Activated effector memory CD4-positive, alpha-beta T cell treated with Interleukin-2 at 50 U/mL for 16 hours (primary cell): ENCODE data around the gene OLFML2B.

ENCODE experiments used
- DNase-seq: peaks from one replicate; pipeline ENCODE4 v3.0.0-alpha.2; 2020

Gene OLFML2B

GRCh38 chr1:162003830-162004215 is 19.8 kb downstream of the OLFML2B start:
- DNase-seq = no peak

GRCh38 chr1:162003061-162003829 is 20.4 kb downstream of the OLFML2B start:
- DNase-seq = no peak

DNA sequence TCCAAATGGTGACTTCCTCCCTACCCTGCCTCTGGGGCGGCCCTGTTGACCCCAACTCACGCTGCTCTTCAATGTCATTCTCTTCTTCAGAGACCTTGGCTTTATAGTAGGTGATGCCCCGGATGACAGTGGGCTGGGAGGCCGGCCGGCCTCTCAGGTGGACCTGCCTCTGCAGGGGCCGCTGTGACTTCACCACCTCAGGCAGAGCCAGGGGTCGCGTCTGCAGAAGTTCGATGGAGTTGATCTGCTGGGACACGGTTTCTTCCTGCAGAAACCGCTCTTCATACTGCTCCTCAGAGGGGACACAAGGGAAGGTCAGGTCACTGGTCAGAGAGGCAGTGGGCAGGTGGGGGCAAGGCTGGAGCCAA is 23.6 kb downstream of the OLFML2B start:
- no peak for DNase-seq

GRCh38 chr1:161999301-162000052 is 24.2 kb downstream of the OLFML2B start:
- no peak for DNase-seq

DNA sequence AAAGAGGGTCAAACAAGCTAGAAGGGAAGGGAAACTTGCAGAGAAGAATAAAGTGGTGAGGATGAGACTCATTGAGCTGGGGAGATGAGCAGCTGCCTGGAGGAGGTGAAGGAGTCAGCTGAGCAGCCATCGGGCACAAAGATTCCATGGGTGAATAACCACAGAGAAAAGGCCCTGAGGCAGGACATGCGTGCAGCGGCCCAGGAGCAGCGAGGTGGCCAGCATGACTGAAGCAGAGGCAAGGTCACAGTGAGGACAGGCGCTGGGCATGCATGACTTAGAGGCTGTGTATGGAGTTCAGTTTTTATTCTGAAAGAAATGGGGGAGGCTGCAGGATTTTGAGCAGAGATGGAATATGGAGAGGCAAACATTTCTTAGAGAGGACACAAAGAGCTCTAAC is 24.9 kb downstream of the OLFML2B start:
- DNase-seq = no peak

GRCh38 chr1:161997152-161997551 is 26.5 kb downstream of the OLFML2B start:
- no peak for DNase-seq

DNA sequence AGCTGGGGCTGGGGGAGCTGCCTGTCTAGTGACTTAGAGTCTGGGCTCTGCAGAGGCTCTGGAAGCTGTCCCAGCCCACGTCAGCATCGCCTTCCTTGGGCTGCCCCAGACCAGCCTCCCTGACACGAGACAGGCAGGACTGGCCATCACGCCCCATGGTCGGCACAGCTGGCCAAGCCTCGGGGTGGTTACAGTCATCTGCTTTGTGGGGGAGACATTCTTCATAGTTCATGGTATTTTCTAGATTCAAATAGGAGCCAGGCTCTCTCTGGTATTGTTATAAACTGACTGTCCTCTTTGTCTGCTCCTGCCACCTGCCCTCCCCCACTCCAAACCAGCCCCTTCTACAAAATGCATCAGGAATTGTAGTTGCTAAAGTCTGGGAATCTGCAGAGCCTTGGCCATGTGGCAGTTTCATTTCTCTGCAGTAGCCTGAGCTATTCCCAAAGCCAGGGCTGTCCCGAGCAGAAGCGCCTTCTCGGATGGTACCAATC is 29.4 kb downstream of the OLFML2B start:
- no peak for DNase-seq

GRCh38 chr1:161993576-161993975 is 30.1 kb downstream of the OLFML2B start:
- DNase-seq = no peak

DNA sequence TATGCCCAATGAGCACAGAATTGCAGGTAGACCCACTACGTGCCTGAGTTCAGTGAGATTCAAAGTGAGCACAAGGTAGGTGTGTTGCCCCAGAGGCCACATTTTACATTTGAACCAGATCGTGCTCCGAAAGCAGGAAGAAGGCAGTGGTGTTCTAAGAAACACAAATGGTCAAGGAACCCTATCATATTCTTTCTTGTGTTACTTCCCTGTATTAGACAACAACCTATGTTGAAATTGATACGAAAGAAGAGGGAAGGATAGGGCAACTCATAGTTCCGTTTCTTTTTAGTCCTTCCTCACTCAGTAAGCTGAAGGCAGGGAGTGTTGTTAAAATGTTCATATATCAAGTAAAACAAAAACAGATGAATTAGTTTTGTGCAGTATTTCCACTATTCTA is 33.9 kb downstream of the OLFML2B start:
- DNase-seq = no peak

- no peak for DNase-seq
Measured at GRCh38 chr1:161989108-161989507, 34.6 kb downstream of the OLFML2B start.

GRCh38 chr1:161988413-161988812 is 35.3 kb downstream of the OLFML2B start:
- DNase-seq = no peak

- DNase-seq = no peak
Measured at GRCh38 chr1:161987872-161988271, 35.8 kb downstream of the OLFML2B start.

DNA sequence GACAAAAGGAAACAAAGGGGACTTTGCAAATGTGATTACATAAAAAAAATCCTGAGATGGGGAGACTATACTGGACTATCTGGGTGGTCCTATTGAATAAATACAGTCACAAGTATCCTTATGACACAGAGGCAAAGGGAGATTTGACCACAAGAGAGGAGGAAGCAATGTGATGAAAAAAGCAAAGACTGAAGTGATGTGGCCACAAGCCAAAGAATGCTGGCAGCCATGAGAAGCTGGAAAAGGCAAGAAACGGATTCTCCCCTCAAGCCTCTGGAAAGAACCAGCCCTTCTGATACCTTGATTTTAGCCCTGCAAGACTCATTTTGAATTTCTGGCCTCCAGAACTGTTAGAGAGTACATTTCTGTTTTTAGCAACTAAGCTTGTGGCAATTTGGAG is 36.4 kb downstream of the OLFML2B start:
- DNase-seq = no peak

DNA sequence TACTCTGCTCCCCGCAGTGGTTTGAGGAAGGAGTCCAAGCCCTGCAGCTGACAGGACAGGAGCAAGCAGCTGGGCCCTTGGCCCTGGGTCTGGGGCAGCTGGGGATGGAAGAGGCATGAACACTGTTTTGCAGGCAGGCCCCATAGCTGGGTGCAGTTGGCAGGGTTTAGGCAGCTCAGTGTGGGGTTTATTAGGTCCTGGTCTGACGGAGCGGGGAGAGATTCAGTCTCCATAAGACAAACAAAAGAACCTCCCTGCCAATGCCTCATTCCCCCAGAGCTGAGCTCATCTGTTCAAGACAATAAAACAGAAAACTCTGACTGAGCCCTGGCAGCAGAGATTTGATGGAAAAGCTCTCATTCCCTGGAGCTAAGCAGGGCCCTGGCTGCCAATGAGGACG is 37.3 kb downstream of the OLFML2B start:
- no peak for DNase-seq

- DNase-seq = no peak
Measured at GRCh38 chr1:161985301-161985822, 38.3 kb downstream of the OLFML2B start.

DNA sequence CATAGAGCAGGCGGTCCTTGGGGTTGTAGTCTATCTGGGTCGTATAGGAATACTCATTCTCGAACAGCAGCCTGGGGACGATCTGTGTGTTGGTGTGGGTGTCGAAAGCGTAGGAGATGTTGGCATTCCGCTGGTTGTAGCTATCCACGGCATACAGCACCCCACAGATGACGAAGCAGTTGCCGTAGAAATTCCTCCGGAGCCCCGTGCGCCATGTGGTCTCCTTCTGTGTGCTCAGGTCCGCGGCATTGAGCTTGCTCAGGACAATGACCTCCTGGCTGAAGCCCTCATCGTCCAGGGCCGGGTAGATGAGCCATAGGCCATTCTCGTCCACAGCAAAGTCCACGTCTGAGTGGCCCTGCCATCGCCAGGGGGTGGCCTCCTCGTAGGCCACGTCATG is 39.9 kb downstream of the OLFML2B start:
- no peak for DNase-seq

- no peak for DNase-seq
Measured at GRCh38 chr1:161982917-161983316, 40.8 kb downstream of the OLFML2B start.

- DNase-seq = no peak
Measured at GRCh38 chr1:161982507-161982895, 41.2 kb downstream of the OLFML2B start.

DNA sequence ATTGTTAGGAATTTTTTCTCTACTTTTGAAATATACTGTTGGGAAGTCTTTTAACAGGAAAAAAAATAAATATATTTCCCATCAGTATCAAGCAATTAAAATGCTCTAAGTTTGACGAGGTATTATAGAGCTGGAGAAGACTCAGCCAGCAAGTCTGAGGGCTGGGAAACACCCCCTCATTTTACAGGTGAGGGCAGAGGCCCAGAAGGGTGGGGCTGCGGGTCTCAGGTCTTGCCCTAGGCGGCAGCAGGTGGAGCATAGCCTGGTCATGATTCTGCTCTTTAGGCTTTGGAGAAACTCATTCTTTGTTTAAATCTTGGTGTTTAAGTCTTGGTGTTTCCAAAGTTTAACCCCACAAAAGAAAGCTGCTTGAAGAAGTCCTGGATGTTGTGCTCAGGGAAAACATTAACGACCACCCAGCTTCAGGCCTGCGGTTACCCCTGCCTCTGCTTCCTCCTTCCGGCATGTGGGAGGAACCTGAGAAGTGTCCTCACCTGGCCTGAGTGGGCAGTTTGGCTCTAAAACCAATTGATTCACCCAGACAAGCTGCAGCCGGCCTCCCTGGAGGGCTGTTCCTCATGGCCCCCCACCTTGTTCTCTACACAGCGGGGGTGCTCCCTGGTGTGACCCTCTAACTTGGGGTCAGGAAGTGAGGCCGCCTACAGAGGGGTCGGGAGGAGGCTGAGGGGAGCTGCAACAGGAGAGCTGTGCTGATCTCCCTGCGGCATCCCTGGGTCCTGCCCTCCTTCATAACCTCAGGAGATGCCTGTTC is 41.7 kb downstream of the OLFML2B start:
- DNase-seq = no peak

GRCh38 chr1:161981126-161981525 is 42.5 kb downstream of the OLFML2B start:
- no peak for DNase-seq

DNA sequence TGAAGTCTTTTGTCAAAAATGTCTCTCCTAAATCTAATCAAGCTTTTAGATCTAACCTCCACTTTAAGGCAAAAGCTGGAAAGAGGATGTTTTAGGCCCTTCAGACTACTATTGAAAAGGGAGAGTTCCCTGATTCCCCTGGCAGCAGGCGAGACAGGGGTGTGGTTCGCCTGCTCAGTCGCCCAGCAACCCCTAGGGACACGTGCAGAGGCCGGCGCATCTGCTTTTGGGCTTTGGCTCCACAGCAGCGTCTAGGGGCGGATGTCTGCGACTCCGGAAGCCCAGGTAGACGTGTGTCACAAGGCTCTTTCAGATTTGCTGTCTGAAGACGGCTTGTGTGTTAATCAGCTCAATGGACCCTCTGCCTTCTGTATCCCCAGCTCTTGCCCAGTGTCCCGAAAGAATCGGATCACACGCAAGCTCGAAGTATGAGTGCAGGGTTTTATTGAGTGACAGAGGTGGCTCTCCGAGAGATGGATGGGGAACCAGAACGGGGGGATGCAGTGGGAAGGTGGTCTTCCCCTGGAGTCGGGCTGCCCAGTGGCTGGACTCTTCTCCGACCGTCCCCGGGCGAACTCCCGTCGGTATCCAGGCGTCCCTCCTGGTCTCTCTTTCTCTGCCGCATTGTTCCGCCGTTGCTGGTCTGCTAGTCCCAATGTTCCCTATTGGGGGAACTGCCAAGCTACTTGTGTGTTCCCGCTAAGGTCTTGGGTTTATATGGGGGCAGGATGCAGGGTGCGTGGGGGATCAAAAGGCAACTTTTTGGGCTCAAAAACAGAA is 45.5 kb downstream of the OLFML2B start:
- DNase-seq = no peak
